ENCODE measurements around the gene SH2D1A.

- TF ChIP-seq BHLHE40 (IDR thresholded peaks at IDR 0.05; ENCODE audit: low read length) (no peak), ZNF205 (CRISPR knock-in tag; IDR thresholded peaks at IDR 0.05) (no peak)
Measured at GRCh38 chrX:124362072-124362471, 15.7 kb downstream of the SH2D1A start.

Data from HepG2 (cell line).